Activated CD4-positive, alpha-beta T cell treated with anti-CD3 and anti-CD28 coated beads, Interleukin-2, Interleukin-6, amounts not matched to agents 100 ng/mL and 50 ng/mL, durations not matched to agents 16 hours and 8 hours (primary cell): ENCODE data around the gene MLX.
A peak's percentile ranks its signal among the peaks of the same experiment; 100 is the strongest.

Experiments used
- DNase-seq: peaks from one replicate; pipeline ENCODE4 v3.0.0-alpha.2; 2020

The MLX gene

GRCh38 chr17:42566883-42567573 is at the start of gene MLX:
Gene MLX, plus strand, starts transcription at chr17:42567100. Its CDS starts 25 bp downstream, at chr17:42567125.
- DNase-seq = peak; percentile 96

GRCh38 chr17:42517516-42517915 is 49.4 kb upstream of the MLX start:
- DNase-seq = peak; percentile 82

GRCh38 chr17:42518046-42518754 is 48.7 kb upstream of the MLX start:
- DNase-seq = no peak

GRCh38 chr17:42518755-42519545 is 48.0 kb upstream of the MLX start:
- no peak for DNase-seq

- DNase-seq = no peak
Measured at GRCh38 chr17:42519546-42520491, 47.1 kb upstream of the MLX start.

- peak; percentile 35 for DNase-seq
Measured at GRCh38 chr17:42520540-42520951, 46.4 kb upstream of the MLX start.

GRCh38 chr17:42521036-42521435 is 45.9 kb upstream of the MLX start:
- DNase-seq = peak; percentile 34

GRCh38 chr17:42521666-42522262 is 45.1 kb upstream of the MLX start:
- DNase-seq = no peak

GRCh38 chr17:42522263-42522790 is 44.6 kb upstream of the MLX start:
- DNase-seq = no peak

GRCh38 chr17:42522798-42523278 is 44.1 kb upstream of the MLX start:
- no peak for DNase-seq

GRCh38 chr17:42525221-42525620 is 41.7 kb upstream of the MLX start:
- no peak for DNase-seq

- DNase-seq = no peak
Measured at GRCh38 chr17:42526031-42526444, 40.9 kb upstream of the MLX start.

GRCh38 chr17:42527932-42528331 is 39.0 kb upstream of the MLX start:
- DNase-seq = no peak

GRCh38 chr17:42529061-42529460 is 37.8 kb upstream of the MLX start:
- no peak for DNase-seq

GRCh38 chr17:42530952-42531454 is 35.9 kb upstream of the MLX start:
- no peak for DNase-seq

GRCh38 chr17:42531455-42532354 is 35.2 kb upstream of the MLX start:
- peak; percentile 56 for DNase-seq

GRCh38 chr17:42535155-42536047 is 31.5 kb upstream of the MLX start:
- DNase-seq = no peak

- DNase-seq = peak; percentile 93
Measured at GRCh38 chr17:42536048-42536371, 30.9 kb upstream of the MLX start, which contains the start of gene NAGLU. Gene NAGLU, plus strand, starts transcription at chr17:42536241. Its CDS starts 32 bp downstream, at chr17:42536273.
